COLO668 (cell line): ENCODE data around the gene HNRNPK.
A peak's percentile ranks its signal among the peaks of the same experiment; 100 is the strongest.

Experiments used
- DNase-seq: peaks from one replicate; lab custom pipeline; 2025; ENCODE audit not compliant: unreplicated experiment; lab: John Stamatoyannopoulos, UW

The HNRNPK gene

GRCh38 chr9:83934569-83935275 is 45.3 kb downstream of the HNRNPK start:
- DNase-seq = no peak

- DNase-seq = no peak
Measured at GRCh38 chr9:83933790-83934189, 46.2 kb downstream of the HNRNPK start.

GRCh38 chr9:83932851-83933250 is 47.2 kb downstream of the HNRNPK start:
- DNase-seq = no peak

- no peak for DNase-seq
Measured at GRCh38 chr9:83932011-83932410, 48.0 kb downstream of the HNRNPK start.

- no peak for DNase-seq
Measured at GRCh38 chr9:83930881-83931280, 49.1 kb downstream of the HNRNPK start.

GRCh38 chr9:83927591-83927990 is 52.4 kb downstream of the HNRNPK start:
- DNase-seq = no peak

GRCh38 chr9:83920927-83921707 is 58.9 kb downstream of the HNRNPK start, which contains the start of gene KIF27:
TSS of gene KIF27 (minus strand) at chr9:83921432. CDS start at chr9:83915591, 5,841 bp downstream.
- peak; percentile 97 for DNase-seq

- DNase-seq = no peak
Measured at GRCh38 chr9:83920469-83920926, 59.5 kb downstream of the HNRNPK start.

- no peak for DNase-seq
Measured at GRCh38 chr9:83919111-83919510, 60.9 kb downstream of the HNRNPK start.
